Kidney glomerular epithelial cell (primary cell): ENCODE results near the gene RAB15.

Source experiments
- DNase-seq: peaks from one replicate; lab custom pipeline; 2025; lab: John Stamatoyannopoulos, UW

Gene RAB15

DNA sequence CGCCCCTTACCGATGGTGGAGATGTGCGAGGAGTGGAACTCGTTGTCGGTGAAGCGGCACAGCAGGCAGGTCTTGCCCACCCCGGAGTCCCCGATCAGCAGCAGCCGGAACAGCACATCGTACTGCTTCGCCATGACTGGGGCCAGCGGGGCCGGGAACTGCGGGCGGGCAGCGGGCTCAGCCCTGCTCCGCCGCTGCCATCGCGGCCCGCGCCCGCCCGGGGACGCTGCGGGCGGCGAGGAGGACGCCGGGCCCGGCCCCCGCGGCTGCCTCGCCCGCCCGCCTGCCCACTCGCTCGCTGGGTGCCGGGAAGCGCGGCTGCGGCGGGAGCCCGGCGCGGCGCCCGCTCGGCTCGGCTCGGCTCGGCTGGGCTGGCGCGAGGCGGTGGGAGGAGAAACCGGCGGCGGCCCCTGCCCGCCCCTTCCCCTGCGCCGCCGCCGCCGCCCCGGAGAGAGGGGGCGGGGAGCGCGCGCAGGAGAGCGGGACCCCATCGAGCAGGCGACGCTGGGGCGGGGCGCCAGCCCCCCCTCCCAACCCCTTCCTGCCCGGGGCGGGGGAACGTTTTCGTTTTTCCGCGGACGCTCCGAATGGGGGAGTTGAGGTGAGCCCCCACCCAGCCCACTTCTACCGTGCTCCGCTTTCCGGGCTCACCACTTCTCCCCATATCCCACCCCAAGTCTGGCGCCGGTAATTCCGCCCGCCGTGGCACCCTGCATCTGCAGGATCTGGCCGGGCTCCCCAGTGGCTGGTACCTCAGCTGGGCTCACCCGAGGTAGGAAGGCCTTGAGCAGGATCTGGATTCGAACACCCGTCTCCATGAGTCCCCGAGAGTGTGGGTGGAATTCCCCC lies at the start of gene RAB15:
Gene RAB15 (minus strand): TSS at position 394 of the 849 bp plus-strand sequence. CDS start 260 bp downstream, at position 134.
- peak; percentile 28 for DNase-seq

DNA sequence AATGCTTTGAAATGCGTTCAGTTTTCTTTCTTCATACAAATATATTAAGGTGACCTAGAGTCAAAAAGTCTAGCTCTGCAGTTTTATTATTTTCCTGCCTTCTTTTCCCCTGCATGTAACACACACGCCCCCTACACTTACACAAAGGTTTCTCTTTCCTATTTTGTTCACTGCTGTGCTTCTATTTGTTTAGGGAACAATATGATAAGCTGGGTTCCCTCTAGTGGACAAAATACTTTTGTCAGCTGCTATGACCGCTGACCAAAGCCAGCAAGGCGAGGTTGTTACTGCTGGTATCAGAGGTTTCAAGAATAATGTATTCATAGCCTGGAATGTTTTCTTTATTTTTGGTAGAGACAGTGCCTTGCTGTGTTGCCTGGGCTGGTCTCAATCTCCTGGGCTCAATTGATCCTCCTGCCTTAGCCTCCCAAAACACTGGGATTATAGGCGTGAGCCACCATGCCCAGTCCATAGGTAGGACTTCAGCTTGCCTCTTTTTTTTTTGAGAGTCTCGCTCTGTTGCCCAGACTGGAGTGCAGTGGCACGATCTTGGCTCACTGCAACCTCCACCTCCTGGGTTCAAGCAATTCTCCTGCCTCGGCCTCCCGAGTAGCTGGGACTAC lies 47.9 kb upstream of the RAB15 start:
- DNase-seq = peak; percentile 61

DNA sequence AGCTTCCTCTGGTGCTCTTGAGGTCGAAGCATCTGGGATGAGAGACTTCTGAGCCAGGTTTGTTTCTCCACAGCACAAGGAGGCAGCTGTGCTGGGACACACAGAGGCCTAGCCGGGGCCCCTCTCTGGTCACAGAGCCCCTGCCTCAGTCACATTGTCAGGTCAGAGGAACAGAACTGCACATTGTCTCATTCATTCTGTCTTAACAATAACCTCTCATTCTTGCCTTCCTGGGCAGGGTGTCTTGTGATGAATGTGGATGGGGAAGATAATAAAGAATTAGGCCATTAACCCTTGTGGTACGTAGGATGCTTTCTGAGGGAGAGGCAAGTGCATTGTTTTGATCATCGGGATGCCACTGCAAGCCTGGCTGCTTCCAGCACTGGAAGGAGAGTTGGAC lies 44.3 kb upstream of the RAB15 start:
- DNase-seq = no peak

DNA sequence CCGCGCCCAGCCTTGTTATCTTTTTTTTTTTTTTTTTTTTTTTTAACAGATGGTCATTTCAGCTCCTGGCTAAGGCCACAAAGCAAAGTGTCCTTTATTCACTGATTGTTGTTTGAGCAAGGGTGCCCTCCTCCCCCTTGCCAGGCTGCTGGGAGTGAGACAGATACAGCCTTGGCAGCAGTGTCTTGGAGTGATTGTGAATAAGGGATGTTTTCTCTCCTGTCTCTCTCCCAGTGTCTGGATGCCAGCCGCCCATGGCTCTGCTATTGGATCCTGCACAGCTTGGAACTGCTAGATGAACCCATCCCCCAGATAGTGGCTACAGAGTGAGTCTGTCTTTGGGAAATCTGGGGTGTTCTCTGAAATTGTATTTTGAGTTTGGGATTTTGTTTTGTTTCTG lies 43.3 kb upstream of the RAB15 start:
- no peak for DNase-seq

DNA sequence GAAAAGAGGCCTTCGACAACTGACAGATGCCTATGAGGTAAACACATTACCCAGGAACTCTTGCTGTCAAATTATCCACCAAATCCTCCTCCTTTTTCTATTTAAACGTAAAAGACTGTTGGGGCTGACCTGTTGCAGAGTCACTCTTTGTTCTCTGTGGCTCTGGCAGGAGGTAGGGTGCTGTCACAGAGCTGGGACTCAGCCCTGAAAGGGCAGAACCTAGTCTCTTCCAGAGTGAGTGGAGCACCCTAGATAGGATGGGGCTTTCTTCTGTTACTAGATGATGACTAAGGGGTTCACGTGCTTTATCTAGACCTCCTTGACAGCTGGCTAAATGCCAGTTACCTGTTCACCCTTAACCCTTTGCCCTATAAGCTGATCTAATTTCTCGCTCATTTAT lies 40.2 kb upstream of the RAB15 start:
- no peak for DNase-seq

DNA sequence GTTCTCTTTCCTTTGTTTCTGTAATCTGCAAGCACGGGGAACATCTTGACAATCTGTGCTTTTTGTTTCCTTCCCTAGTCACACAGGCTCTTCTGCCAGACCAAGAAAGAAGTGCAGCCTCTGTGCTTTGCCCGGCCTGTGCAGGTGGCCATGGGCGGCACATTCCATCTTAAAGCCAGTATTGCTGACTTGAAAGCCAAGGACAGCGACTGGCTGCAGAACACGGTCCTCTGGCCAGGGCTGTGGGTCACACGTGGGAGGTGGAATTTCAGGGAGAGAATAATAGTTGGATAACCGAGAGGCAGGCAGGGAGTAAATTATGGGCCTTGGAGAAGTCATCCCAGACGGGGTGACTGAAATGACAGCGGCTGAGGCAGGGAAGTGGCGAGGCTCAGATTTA lies 39.4 kb upstream of the RAB15 start:
- no peak for DNase-seq

DNA sequence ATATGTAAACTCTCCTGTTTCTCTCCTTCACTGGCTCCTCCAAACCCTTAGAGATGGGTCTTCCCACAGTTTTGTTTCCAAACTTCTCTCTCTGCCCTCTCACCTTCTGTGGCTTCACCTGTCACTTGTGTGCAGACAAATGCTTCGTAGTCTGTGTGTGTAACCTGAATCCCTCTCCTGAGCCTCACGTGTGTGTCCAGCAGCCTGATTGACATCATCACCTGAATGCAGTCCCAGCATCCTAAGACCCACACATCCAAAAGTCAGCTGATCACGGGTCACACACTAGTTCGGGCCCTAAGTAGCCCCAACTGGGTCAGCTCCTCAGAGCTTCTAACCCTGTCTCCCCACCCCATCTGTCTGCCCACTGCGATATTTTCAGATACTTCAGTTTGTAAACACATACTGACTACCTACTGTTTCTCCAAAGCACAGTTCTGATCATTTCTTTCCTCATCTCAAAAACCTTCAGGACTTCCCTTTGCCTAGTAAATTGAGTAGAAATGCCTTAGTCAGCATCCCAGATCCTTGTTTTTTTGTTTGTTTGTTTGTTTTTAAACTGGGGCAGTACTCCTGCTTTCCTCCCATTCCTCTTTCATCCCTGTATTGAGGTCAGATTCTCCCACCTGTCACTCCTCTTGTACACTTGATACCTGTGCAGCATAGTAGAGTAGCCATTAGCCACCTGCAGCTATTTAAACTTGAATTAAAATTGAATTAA lies 38.2 kb upstream of the RAB15 start:
- no peak for DNase-seq

DNA sequence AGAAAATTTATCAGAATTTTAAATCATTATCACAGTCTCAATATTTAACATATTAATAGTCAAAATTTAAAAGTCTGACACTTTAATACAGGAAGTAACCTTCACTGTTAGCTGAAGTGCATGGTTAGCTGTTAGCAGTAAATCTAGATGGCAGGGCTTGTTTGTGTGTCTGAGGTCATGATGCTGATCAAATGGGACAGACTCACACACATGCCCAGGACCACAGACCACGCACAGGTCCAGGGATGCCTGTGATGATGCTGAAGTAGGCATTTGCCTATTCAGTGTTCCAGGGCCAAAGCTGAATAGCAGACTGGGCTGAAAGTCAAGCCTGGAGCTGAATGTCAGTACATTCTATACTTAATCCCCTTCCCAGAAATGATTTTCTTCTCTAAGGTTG lies 35.1 kb upstream of the RAB15 start:
- DNase-seq = no peak

DNA sequence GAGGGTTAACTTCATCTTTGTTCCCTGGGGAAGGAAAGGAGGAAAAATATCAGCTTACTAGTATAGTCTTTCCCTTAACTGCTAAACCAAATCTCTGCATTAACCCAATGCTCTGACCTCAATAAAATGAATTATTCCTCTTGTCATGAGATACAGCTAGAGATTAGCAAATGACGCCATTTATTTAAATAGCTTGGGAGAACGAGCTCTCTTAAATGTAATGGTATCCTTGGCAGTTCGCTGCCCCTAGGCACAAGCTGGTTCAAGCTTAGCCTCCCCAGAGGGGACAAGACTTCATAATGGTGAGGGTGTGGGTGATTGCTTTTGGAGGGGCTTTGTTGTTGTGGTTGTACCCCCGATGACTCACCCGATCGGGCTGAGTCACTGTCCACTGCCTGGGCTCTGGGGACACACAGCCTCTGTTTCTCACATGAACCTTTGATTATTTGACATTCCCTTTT lies 34.2 kb upstream of the RAB15 start:
- no peak for DNase-seq

DNA sequence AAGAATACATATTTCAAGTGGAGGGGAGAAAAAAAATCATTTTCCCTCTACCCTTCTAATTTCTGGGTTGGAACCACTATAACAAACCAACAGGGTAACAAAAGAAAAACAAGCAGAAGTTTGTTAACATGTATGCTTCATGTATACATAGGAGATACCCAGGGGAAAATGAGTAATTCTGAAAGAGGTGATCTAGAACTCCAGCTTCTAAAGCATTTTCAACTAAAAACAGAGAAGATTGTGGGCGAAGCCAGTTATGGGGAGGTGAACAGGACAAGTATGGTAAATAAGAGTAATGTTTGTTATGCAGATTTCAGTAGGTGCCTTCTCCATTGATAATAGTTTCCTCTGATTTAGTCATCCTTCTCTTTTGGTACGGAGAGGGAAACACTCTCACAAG lies 31.3 kb upstream of the RAB15 start:
- no peak for DNase-seq

DNA sequence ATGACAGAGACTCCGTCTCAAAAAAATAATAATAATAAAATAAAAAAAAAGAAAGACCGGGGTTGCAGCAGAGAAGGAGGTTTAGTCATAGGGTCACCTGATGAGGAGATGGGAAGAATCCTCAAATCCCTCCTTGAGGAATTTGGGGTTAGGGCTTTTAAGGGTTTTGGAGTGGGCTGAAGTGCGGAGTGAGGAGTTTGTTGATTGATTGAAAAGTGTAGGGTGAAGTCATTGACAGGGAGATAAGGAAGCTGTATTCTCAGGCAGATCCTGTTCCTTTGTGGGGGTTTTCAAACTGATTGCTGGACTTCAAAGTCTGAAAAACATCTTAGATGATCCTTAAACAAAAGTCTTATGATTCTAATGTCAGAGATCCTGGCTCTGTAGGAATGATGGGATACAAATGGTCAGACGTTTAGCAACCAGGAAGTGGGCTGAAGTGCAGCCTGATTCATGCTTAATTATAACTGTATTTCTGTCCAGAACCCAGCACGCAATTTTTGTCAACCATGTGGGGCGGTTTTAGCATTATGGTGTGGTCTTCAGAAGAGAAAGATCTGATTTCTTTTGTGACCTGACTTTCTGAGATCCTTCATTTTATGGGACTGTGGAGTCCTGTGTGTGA lies 30.6 kb upstream of the RAB15 start:
- DNase-seq = no peak

DNA sequence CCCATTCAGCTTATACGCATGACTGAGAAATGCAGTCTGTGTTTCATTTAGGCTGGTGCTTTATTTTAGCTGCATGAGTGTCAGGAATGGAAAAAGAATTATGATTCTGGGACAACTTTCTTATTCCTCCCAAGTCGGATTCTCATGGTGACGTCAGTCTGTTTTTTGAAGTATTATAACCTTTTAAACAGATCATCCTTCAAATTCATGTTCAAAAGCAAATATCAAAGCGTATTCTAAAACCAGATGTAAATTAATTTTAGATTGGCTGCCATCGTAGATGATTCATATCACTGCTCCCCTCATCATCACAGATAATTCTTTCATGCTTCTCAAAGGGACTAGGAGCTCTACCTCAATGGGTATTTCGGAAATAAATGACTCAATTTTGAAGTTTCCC lies 29.6 kb upstream of the RAB15 start:
- DNase-seq = no peak

DNA sequence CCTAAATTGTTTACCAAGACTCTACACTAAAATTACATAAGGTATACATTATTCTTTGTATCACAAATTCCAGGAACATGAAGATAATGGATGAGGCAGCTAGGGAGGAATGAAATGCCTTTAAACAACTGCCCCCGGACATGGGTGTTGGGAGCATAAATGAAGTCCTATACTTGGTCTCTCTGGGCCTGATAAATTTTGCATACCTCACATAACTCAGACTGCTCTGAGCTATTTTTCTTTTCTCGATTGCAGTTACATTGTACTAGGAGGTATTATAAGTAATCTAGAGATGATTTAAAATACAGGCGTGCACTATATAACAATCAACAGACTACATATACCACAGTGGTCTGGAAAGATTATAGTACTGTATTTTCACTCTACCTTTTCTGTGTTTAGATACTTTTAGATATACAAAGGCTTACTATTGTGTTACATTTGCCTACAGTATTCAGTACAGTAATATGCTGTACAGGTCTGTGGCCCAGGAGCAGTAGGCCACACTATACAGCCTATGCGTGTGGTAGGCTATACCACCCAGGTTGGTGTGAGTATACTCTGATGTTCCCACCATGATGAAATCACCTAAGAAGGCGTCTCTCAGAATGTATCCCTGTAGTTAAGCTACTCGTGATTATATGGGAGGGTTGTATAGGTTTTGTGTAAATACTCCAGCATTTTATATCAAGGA lies 28.9 kb upstream of the RAB15 start:
- DNase-seq = no peak

DNA sequence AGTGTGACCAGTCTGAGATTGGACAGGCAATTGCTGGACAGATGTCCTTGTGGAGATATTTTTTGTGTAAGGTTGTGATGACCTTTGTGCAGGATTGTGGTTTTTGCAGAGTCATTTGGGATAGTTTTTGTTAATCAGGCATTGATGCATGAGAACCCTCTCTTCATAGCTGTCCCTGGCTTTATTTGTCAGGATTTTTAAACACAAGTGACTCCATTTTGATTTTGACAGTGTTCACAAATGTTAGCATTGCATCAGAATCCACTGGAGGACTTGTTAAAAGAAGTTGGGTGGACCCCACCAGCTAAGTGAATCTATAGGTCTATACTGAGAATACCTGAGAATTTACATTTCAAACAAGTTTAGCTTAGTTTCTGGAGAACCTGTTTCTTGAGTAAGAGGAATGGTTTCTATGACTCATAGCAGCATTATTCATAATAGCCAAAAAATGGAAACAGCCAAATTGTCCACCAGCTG lies 26.4 kb upstream of the RAB15 start:
- DNase-seq = no peak

DNA sequence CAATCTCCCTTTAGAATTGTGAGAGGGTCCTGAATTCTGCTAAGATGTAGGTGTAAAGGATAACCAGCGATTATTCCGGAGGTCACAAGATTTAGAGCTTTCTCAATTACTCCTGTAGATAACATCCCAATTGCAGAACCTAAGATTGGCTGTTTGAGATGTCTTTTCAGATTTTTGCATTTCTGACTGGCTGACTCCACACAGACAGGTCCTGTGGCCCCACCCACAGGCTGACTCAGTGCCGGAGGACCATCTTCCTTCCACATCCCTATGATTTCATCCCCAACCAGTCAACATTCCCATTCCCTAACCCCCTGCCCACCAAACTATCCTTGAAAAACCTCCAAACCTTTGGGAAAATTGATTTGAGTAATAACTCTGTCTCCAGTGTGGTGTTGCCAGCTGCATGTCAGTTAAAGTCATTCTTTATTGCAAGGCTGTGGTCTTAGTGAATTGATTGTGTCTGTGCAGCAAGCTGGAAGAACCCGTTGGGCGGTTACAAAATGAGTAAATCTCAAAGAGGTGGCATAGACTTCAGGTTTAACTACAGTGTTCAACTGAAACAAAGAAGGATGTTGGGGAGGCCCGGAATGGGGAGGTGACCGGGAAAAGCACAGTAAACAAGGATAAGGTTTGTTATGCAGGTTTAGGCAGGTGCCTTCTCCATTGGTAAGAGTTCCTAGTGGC lies 25.1 kb upstream of the RAB15 start:
- no peak for DNase-seq

DNA sequence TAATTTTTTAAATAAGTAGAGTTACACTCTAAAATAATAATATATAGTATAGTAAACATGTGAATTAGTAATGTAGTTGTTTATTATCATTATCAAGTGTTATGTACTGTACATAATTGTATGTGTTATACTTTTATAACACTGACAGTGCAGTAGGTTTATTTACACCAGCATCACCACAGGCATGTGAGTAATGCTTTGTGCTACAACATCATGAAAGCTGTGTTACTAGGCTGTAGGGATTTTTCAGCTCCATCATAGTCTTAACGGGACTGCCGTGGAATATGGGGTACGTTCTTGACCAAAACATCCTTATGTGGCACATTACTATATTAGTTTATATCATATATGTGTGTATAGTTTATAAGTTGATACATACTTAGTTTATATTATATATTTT lies 23.2 kb upstream of the RAB15 start:
- DNase-seq = no peak

DNA sequence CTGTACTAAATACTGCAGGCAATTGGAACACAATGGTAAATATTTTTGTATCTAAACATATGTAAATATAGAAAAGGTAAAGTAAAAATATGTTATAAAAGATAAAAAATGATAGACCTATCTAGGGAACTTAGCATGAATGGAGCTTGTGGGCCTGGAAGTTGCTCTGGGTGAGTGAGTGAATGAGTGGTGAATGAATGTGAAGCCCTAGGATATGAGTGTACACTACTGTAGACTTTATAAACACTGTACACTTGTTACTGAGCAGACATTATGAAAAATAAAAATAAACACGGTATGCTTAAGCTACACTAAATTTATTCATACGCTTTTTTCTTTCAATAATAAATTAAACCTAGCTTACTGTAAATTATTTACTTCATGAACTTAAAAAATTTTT lies 22.4 kb upstream of the RAB15 start:
- no peak for DNase-seq

DNA sequence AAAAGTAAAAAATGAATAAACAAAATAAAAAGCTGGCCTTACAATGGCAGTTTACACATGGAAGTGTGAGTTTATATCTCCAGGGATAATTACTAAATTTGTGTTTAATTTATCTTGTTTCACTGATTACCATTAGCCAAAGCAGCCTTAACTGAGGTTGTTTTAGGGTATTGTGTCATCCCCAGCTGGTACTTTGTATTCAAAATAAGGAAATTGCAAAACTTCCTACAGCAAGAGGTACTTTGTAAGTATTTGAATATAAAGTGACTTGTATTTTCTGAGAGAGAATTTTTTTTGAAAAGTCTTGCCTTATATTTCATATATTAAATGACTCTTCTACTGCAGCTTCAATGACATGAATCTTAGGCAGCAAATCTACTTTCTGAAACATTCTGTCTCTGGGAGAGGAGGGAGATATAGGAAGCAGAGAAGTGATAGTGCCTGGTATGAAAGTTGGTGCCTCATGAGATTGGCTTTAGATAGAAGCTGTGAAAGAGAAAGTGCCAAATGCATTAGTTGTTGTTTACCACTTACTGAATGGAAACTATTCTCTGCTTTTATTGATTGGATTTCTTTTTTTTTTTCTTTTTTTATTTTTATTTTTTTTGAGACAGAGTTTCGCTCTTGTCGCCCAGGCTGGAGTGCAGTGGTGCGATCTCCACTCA lies 21.3 kb upstream of the RAB15 start:
- no peak for DNase-seq

DNA sequence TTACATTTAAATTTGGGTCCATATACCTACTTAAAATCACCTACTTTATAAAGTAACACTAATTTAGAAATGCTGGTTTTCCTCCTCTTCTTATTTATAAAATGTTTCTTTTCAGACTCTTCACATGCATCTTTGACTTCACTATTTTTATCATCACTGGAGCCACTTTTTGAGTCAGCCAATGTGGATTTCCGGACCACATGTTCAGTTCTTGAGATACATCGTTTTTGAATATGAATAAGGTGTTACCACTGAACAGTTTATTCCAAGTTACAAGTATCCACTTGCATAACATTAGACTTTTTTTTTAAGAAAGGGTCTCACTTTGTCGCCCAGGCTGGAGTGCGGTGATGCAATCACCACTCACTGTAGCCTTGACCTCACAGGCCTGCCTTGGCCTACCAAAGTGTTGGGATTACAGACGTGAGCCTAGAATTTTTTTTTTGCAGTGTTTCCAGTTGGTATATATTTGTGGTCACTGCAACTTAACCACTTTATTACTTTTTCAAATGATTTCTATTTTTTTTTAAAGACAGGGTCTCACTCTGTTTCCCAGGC lies 20.3 kb upstream of the RAB15 start:
- no peak for DNase-seq

DNA sequence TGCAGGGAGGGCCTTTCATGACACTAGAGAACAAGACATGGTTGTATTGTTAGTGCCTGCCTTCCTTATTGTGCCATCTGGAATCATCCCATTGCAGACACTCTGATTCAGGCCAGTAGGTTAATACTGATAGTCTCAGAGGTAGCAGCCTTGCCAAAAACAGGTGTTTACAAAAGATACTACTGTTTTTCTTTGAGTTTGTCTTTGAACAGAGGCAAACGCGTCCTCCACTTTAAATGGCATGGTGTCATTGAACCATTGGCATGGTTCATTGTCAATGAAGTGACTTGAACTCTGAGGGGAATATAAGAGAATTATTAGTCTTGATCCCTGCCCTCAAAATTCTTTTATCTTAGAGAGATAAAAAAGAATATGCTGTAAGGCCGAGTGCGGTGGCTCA lies 18.8 kb upstream of the RAB15 start:
- DNase-seq = no peak
